GM12891 (cell line): Measurements from ENCODE around the gene ST6GAL1.

Source experiments
- POLR2A ChIP-seq: IDR thresholded peaks from 2 replicates; pipeline ENCODE4 v1.6.1; 2011; ENCODE audit warnings: low read depth, low read length, control low read depth
- POLR2AphosphoS5 ChIP-seq: IDR thresholded peaks from 2 replicates; pipeline ENCODE4 v1.6.1; 2011; ENCODE audit warnings: low read depth, low read length, control low read depth
- SPI1 ChIP-seq: IDR thresholded peaks from 2 replicates; pipeline ENCODE4 v1.6.1; 2011; ENCODE audit warnings: low read depth, low read length, control low read depth

- TF ChIP-seq POLR2A = no peak
- no peak for TF ChIP-seq POLR2AphosphoS5
- no peak for TF ChIP-seq SPI1
Observed at GRCh38 chr3:187098923-187099512, 168.7 kb downstream of the ST6GAL1 start.
